ENCODE measurements around the gene SMYD3.
A peak's percentile ranks its signal among the peaks of the same experiment; 100 is the strongest.

DNA sequence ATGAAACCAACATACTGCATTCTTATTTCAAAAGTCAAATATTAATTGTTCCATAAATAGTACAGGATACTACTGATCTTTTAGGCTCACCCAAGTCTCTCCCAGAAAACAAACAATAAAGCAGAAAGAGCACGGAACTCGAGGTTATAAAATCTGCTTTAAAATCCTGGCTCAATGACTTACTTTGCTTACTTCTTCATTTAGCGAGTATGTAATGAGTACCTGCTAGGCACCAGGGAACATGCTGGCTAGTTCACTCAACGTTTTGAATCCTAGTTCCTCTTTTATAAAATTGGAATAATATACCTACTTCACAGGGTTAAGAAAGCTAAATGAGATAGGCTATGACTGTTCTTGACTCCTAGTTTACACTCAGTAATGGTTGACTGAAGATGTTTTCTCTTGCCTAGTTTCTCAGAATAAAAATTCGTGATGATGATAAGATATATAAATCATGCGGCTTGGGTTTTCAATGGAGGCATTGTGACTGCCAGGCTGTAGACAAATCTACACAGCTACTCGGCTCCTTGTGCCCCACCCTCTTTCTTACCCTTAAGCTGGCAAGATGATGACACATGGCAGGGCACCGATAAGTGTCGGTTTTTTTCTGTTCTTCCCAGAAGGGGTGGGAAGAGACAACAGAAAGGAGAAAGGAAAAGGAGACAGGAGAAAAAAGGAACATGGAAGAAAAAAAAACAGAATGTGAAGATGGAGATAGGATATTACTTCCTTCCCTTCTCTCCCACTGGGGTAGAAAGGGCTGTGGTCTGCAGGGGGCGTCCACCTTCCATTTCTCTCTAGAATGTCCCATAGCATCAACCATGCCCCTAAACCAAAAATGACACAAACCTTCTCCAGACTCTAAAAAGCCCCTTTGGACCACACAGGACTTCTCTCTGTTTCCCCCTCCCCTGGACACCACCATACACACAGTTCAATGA is 507.1 kb downstream of the SMYD3 start:
- TF ChIP-seq, protein P1, sequence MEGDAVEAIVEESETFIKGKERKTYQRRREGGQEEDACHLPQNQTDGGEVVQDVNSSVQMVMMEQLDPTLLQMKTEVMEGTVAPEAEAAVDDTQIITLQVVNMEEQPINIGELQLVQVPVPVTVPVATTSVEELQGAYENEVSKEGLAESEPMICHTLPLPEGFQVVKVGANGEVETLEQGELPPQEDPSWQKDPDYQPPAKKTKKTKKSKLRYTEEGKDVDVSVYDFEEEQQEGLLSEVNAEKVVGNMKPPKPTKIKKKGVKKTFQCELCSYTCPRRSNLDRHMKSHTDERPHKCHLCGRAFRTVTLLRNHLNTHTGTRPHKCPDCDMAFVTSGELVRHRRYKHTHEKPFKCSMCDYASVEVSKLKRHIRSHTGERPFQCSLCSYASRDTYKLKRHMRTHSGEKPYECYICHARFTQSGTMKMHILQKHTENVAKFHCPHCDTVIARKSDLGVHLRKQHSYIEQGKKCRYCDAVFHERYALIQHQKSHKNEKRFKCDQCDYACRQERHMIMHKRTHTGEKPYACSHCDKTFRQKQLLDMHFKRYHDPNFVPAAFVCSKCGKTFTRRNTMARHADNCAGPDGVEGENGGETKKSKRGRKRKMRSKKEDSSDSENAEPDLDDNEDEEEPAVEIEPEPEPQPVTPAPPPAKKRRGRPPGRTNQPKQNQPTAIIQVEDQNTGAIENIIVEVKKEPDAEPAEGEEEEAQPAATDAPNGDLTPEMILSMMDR (conservative IDR thresholded peaks at IDR 0.05): peak; percentile 17
- no peak for TF ChIP-seq ZFX (IDR thresholded peaks at IDR 0.05)

All from C4-2B (cell line).